ENCODE results near the gene RNFT1. TPM values are rescaled to one million over a fixed set of nuclear protein-coding genes. Genes with fewer than 3 reads are reported as not detected.

The RNFT1 gene
- 12.6 and 18.0 TPM in 2 replicates for total RNA-seq

DNA sequence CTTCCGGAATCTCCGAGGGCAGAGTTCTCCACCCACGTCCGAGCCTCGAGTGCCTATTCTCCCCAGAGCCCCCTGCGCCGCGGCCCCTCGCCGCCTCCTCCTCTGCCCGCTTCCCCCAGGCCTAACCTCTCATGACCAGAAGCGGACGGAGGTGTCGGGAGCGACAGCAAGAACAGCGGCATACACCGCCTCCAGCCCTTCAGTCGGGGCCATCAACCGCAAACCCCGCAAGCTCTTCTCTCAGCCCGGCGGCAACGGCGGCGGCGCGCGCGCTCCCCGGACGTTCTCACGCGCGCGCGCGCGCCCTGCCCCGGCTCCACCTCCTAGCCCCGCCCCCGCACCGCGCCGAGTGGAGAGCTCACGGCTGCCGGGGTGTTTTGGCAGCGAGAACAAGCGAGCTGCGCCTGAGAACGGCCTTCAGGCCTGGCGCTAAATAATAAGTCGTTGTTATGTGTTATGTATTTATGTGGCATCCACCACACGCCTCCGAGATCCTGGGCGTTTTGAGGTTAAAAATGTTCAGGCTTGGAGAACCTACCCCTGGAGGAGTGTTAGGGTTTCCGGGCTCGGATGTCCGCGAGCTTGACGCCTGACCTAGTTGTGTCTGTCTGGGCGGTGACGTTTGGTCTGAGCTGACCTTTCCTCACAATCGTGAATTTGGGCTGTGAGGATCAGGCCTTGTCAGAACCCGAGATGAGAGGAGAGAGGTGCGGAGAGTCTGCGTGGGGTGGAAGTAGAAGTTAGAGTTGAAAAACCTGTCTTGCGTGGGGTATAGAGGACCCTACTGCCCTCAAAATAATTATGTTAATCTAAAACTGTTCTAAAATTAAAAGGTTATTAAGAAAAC lies at the start of gene RNFT1:
RNFT1 (minus strand) TSS at position 259 of the 847 bp plus-strand sequence; CDS start at position 182, 77 bp downstream.

Other genes with a start within 250 kb of the RNFT1 start
- 6.5 and 7.1 TPM in 2 replicates for gene TUBD1, start 71.8 kb downstream of the RNFT1 start, total RNA-seq
- gene RPS6KB1, start 71.6 kb downstream of the RNFT1 start, total RNA-seq: 22.8 and 22.9 TPM in 2 replicates
- gene HEATR6, start 114.2 kb upstream of the RNFT1 start, total RNA-seq: 4.1 and 5.8 TPM in 2 replicates
- gene CA4, start 185.2 kb upstream of the RNFT1 start, total RNA-seq: 5.6 and 31.1 TPM in 2 replicates

All from dermis lymphatic vessel endothelial cell (primary cell).